HG02763 (cell line): ENCODE measurements around the gene ARID5B.
A peak's percentile ranks its signal among the peaks of the same experiment; 100 is the strongest.

Experiments
- ATAC-seq: cut with Tn5 transposase; IDR thresholded peaks from one replicate; pipeline ENCODE4 v1.9.1; 2021; ENCODE audit warnings: mild to moderate bottlenecking, moderate library complexity; ENCODE audit not compliant: unreplicated experiment

ARID5B gene

DNA sequence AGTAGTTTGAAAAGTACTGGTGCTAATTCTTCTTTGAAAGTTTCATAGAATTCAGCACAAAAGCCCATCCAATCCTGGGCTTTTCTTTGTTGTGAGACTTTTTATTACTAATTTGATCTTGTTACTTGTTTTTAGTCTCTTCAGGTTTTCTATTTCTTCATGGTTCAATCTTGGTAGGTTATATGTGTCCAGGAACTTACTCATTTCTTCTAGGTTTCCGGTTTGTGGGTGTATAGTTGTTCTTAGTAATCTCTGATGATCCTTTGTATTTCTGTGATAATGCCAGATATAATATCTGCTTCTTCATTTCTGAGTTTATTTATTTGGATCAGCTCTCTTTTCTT is 219.7 kb downstream of the ARID5B start:
- ATAC-seq, result no peak

DNA sequence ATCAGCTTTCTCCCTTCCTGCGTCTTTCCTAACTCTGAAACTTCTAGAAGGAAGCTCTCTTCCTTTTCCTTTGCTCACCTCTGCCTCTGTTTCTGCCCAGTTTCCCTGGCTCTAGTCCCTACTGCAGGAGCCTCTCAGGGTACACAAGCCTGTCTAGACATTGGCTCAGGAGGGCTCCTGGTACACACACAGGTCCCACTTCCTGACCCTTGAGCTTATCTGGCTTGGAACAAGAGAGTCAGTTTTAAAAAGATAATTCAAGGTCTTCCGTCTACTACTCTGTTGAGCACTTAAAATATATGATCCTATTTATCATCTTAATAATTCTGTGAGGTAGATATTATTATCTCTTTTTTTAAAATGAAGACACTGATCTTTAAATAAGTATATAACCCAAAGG is 226.5 kb downstream of the ARID5B start:
- no peak for ATAC-seq

DNA sequence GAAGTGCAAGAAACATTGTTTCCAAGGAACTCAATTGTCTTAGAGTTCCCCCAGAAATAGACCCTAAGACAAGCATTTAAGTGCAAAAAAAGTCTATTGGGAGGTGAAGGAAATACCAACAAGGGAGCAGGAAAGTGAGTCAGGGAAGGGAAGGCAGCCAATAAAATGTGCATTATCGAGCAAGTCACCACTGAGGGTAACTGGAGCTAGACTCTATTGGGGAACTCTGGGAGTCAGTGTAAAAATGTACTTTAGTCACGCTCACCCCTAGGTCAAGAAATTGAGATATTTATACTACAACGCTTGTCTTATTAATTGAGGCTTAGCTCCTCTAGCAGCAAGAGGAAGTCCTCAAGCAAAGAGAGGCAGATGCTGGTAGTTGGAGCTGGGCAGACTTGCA is 229.4 kb downstream of the ARID5B start:
- ATAC-seq, result no peak

GRCh38 chr10:62131724-62132123 is 230.2 kb downstream of the ARID5B start:
- ATAC-seq, result no peak

- ATAC-seq, result peak; percentile 86
These were observed 232.1 kb downstream of the ARID5B start for GRCh38 chr10:62133618-62134017.

- ATAC-seq, result no peak
These were observed 235.4 kb downstream of the ARID5B start for GRCh38 chr10:62136931-62137330.
